ENCODE data around the gene SLC66A1.
A peak's percentile ranks its signal among the peaks of the same experiment; 100 is the strongest.

Gene SLC66A1

GRCh38 chr1:19324665-19324990 lies 12.5 kb downstream of the SLC66A1 start:
- DNase-seq (ENCODE audit: low read depth in 1 of 2, low spot score in 1 of 2), result no peak

- no peak for DNase-seq (ENCODE audit: low read depth in 1 of 2, low spot score in 1 of 2)
Observed at GRCh38 chr1:19325368-19325957, 13.3 kb downstream of the SLC66A1 start.

GRCh38 chr1:19325958-19326747 lies 14.0 kb downstream of the SLC66A1 start:
- DNase-seq (ENCODE audit: low read depth in 1 of 2, low spot score in 1 of 2), result no peak

- DNase-seq (ENCODE audit: low read depth in 1 of 2, low spot score in 1 of 2), result no peak
Observed at GRCh38 chr1:19326748-19327065, 14.6 kb downstream of the SLC66A1 start.

GRCh38 chr1:19327301-19327700 lies 15.2 kb downstream of the SLC66A1 start:
- no peak for DNase-seq (ENCODE audit: low read depth in 1 of 2, low spot score in 1 of 2)

- no peak for DNase-seq (ENCODE audit: low read depth in 1 of 2, low spot score in 1 of 2)
Observed at GRCh38 chr1:19327736-19328135, 15.6 kb downstream of the SLC66A1 start.

- no peak for DNase-seq (ENCODE audit: low read depth in 1 of 2, low spot score in 1 of 2)
Observed at GRCh38 chr1:19328486-19328885, 16.4 kb downstream of the SLC66A1 start.

- DNase-seq (ENCODE audit: low read depth in 1 of 2, low spot score in 1 of 2), result no peak
Observed at GRCh38 chr1:19329188-19329587, 17.1 kb downstream of the SLC66A1 start.

GRCh38 chr1:19329611-19330010 lies 17.5 kb downstream of the SLC66A1 start:
- no peak for DNase-seq (ENCODE audit: low read depth in 1 of 2, low spot score in 1 of 2)

GRCh38 chr1:19330449-19331135 lies 18.5 kb downstream of the SLC66A1 start:
- no peak for DNase-seq (ENCODE audit: low read depth in 1 of 2, low spot score in 1 of 2)

- no peak for DNase-seq (ENCODE audit: low read depth in 1 of 2, low spot score in 1 of 2)
Observed at GRCh38 chr1:19331262-19331878, 19.2 kb downstream of the SLC66A1 start.

GRCh38 chr1:19332832-19333231 lies 20.7 kb downstream of the SLC66A1 start:
- no peak for DNase-seq (ENCODE audit: low read depth in 1 of 2, low spot score in 1 of 2)

GRCh38 chr1:19333587-19334354 lies 21.6 kb downstream of the SLC66A1 start:
- no peak for DNase-seq (ENCODE audit: low read depth in 1 of 2, low spot score in 1 of 2)

- DNase-seq (ENCODE audit: low read depth in 1 of 2, low spot score in 1 of 2), result peak in 1 of 2 donors; percentile 17
Observed at GRCh38 chr1:19336543-19336942, 24.4 kb downstream of the SLC66A1 start.

- DNase-seq (ENCODE audit: low read depth in 1 of 2, low spot score in 1 of 2), result no peak
Observed at GRCh38 chr1:19337289-19337688, 25.2 kb downstream of the SLC66A1 start.

GRCh38 chr1:19338323-19338762 lies 26.2 kb downstream of the SLC66A1 start:
- no peak for DNase-seq (ENCODE audit: low read depth in 1 of 2, low spot score in 1 of 2)

- no peak for DNase-seq (ENCODE audit: low read depth in 1 of 2, low spot score in 1 of 2)
Observed at GRCh38 chr1:19339214-19339861, 27.2 kb downstream of the SLC66A1 start.

- no peak for DNase-seq (ENCODE audit: low read depth in 1 of 2, low spot score in 1 of 2)
Observed at GRCh38 chr1:19340387-19340937, 28.3 kb downstream of the SLC66A1 start.

- DNase-seq (ENCODE audit: low read depth in 1 of 2, low spot score in 1 of 2), result peak; percentile 50 to 77
Observed at GRCh38 chr1:19341201-19342061, 29.3 kb downstream of the SLC66A1 start.

Measured in stimulated activated CD4-positive, alpha-beta T cell treated with anti-CD3 and anti-CD28 coated beads, Interleukin-15, amount 100 ng/mL, for 1 hour (primary cell).